Activated CD4-positive, alpha-beta T cell treated with anti-CD3 and anti-CD28 coated beads for 36 hours (primary cell): ENCODE results near the gene CCDC47. TPM values are rescaled to one million over a fixed set of nuclear protein-coding genes. Genes with fewer than 3 reads are reported as not detected.

ENCODE experiments used
- ATAC-seq: fragments of 200-7000 bp; cut with Tn5 transposase; one replicate; pipeline ENCODE4 v1.10.0; 2021; ENCODE audit warnings: mild to moderate bottlenecking, moderate library complexity
- CTCF ChIA-PET: fragments of 350-600 bp; sonication (Branson Sonifier 250); formaldehyde crosslinking; loops from one replicate; lab custom pipeline; 2021; ENCODE audit warnings: antibody characterized with exemption; lab: Charles Lee
- POLR2A ChIA-PET: fragments of 350-600 bp; sonication (Branson Sonifier 250); formaldehyde crosslinking; loops from one replicate; lab custom pipeline; 2021; ENCODE audit warnings: antibody characterized with exemption, inconsistent platforms; lab: Charles Lee
- DNase-seq: peaks from one replicate; pipeline ENCODE4 v3.0.0-alpha.2; 2020
- H3K27ac Mint-ChIP-seq: one replicate; pipeline ENCODE4 v1.8.0; 2021; ENCODE audit warnings: mixed read lengths
- H3K27me3 Mint-ChIP-seq: one replicate; pipeline ENCODE4 v1.8.0; 2021; ENCODE audit warnings: mixed read lengths
- H3K36me3 Mint-ChIP-seq: one replicate; pipeline ENCODE4 v1.8.0; 2021; ENCODE audit warnings: low read depth, mixed read lengths
- H3K4me1 Mint-ChIP-seq: one replicate; pipeline ENCODE4 v1.8.0; 2021; ENCODE audit warnings: mixed read lengths
- H3K4me3 Mint-ChIP-seq: one replicate; pipeline ENCODE4 v1.8.0; 2021; ENCODE audit warnings: mild to moderate bottlenecking, moderate library complexity, mixed read lengths
- H3K9me3 Mint-ChIP-seq: one replicate; pipeline ENCODE4 v1.8.0; 2021; ENCODE audit warnings: low read depth, mixed read lengths
- intact Hi-C, 2 experiments: fragments of 100-400 bp; cut with DNase I in 1 of 2; cut with micrococcal nuclease in 1 of 2; formaldehyde crosslinking; loops; one replicate each; pipeline versions ENCODE4 v1.14.2 to v1.15.1; 2022 to 2024; cut with DNase I, micrococcal nuclease
- total RNA-seq, 2 experiments: library from RNA; stranded (reverse); gene quantifications; one replicate each; pipeline ENCODE4 v1.2.3, GENCODE V29; 2021

The CCDC47 gene
- total RNA-seq, 2 experiments from 2014 or later: 76.9 to 82.3 TPM

- ATAC-seq (no peak), DNase-seq (no peak)
- Mint-ChIP-seq H3K4me1 (peaks cover 23% of the 10 kb centered on the region), H3K27ac (peak overlapping the region; percentile 8), H3K27me3 (no peaks in the 10 kb centered on the region), H3K4me3 (no peak overlapping the region), H3K36me3 (peaks cover 58% of the 10 kb centered on the region), H3K9me3 (no peaks in the 10 kb centered on the region)
- POLR2A ChIA-PET: interaction anchor here (0.6 to 1.8 kb wide), 2 partner anchors 11 to 69 kb away, joined by 3 to 6 read pairs; partner anchors contain the start of genes CCDC47 and DDX42
- CTCF ChIA-PET: interaction anchor here (0.6 to 2.5 kb wide), 4 partner anchors 9 to 343 kb away, joined by 4 to 11 read pairs (median 5); no protein-coding TSS in a partner anchor
- intact Hi-C loops: no loop called here
Measured at GRCh38 chr17:63762161-63763078, 11.0 kb downstream of the CCDC47 start.

GRCh38 chr17:63760771-63761539 lies 12.4 kb downstream of the CCDC47 start:
- peaks cover 64% of the 10 kb centered on the region for H3K36me3 Mint-ChIP-seq
- no peaks in the 10 kb centered on the region for H3K9me3 Mint-ChIP-seq
- intact Hi-C loops: no loop called here
- ATAC-seq (peak; percentile 53), DNase-seq (peak; percentile 48)
- H3K4me3 Mint-ChIP-seq: no peak overlapping the region
- H3K4me1 Mint-ChIP-seq: peaks cover 11% of the 10 kb centered on the region
- ChIA-PET POLR2A (interaction anchor here (0.7 kb wide), 1 partner anchor 16 kb away, joined by 5 read pairs; no protein-coding TSS in a partner anchor), CTCF (interaction anchor here (0.8 to 2.5 kb wide), 2 partner anchors 11 to 83 kb away, joined by 4 to 11 read pairs; no protein-coding TSS in a partner anchor)
- H3K27me3 Mint-ChIP-seq: no peaks in the 10 kb centered on the region
- H3K27ac Mint-ChIP-seq: peak overlapping the region; percentile 25

- Mint-ChIP-seq H3K27ac (no peak overlapping the region), H3K9me3 (no peaks in the 10 kb centered on the region), H3K36me3 (peaks cover 61% of the 10 kb centered on the region), H3K27me3 (no peaks in the 10 kb centered on the region), H3K4me1 (peaks cover 9% of the 10 kb centered on the region), H3K4me3 (no peak overlapping the region)
- ChIA-PET CTCF (no interaction called here), POLR2A (no interaction called here)
- DNase-seq (no peak), ATAC-seq (no peak)
- intact Hi-C loops: no loop called here
Measured at GRCh38 chr17:63758428-63758827, 15.0 kb downstream of the CCDC47 start.

- intact Hi-C loops: no loop called here
- no peaks in the 10 kb centered on the region for H3K9me3 Mint-ChIP-seq
- ChIA-PET CTCF (no interaction called here), POLR2A (no interaction called here)
- ATAC-seq (no peak), DNase-seq (no peak)
- peaks cover 21% of the 10 kb centered on the region for H3K4me1 Mint-ChIP-seq
- H3K27ac Mint-ChIP-seq: no peak overlapping the region
- no peaks in the 10 kb centered on the region for H3K27me3 Mint-ChIP-seq
- peaks cover 54% of the 10 kb centered on the region for H3K36me3 Mint-ChIP-seq
- no peak overlapping the region for H3K4me3 Mint-ChIP-seq
Measured at GRCh38 chr17:63754046-63754445, 19.4 kb downstream of the CCDC47 start.

- Mint-ChIP-seq H3K27me3 (no peaks in the 10 kb centered on the region), H3K4me1 (peaks cover 21% of the 10 kb centered on the region), H3K27ac (peak overlapping the region; percentile 42), H3K9me3 (no peaks in the 10 kb centered on the region), H3K36me3 (peaks cover 54% of the 10 kb centered on the region), H3K4me3 (no peak overlapping the region)
- peak; percentile 67 for ATAC-seq
- DNase-seq: no peak
- intact Hi-C loops: no loop called here
- POLR2A ChIA-PET: no interaction called here
- CTCF ChIA-PET: no interaction called here
Measured at GRCh38 chr17:63753215-63753614, 20.2 kb downstream of the CCDC47 start.

- no peak for DNase-seq
- H3K9me3 Mint-ChIP-seq: no peaks in the 10 kb centered on the region
- no peaks in the 10 kb centered on the region for H3K27me3 Mint-ChIP-seq
- no peak overlapping the region for H3K4me3 Mint-ChIP-seq
- H3K27ac Mint-ChIP-seq: no peak overlapping the region
- H3K4me1 Mint-ChIP-seq: peaks cover 21% of the 10 kb centered on the region
- peaks cover 51% of the 10 kb centered on the region for H3K36me3 Mint-ChIP-seq
- intact Hi-C loops: no loop called here
- no peak for ATAC-seq
- ChIA-PET CTCF (no interaction called here), POLR2A (interaction anchor here (1.0 kb wide), 1 partner anchor 10 kb away, joined by 5 read pairs; no protein-coding TSS in a partner anchor)
Measured at GRCh38 chr17:63752707-63753106, 20.7 kb downstream of the CCDC47 start.

GRCh38 chr17:63751806-63752205 lies 21.6 kb downstream of the CCDC47 start:
- ChIA-PET POLR2A (interaction anchor here (0.8 to 1.0 kb wide), 2 partner anchors 9 to 16 kb away, joined by 3 to 5 read pairs; no protein-coding TSS in a partner anchor), CTCF (interaction anchor here (0.7 to 0.9 kb wide), 2 partner anchors 17 to 70 kb away, joined by 3 to 4 read pairs; no protein-coding TSS in a partner anchor)
- intact Hi-C loops: loop anchor here in 1 of 2 experiments (2.0 kb wide), 1 partner anchor 17 kb away; no protein-coding TSS in a partner anchor
- Mint-ChIP-seq H3K4me3 (peak overlapping the region; percentile 50), H3K27me3 (no peaks in the 10 kb centered on the region), H3K27ac (peak overlapping the region; percentile 81), H3K4me1 (peaks cover 21% of the 10 kb centered on the region), H3K36me3 (peaks cover 50% of the 10 kb centered on the region), H3K9me3 (no peaks in the 10 kb centered on the region)
- DNase-seq: peak; percentile 48
- ATAC-seq: peak; percentile 76

- Mint-ChIP-seq H3K36me3 (peaks cover 13% of the 10 kb centered on the region), H3K27ac (peak within 1 kb of the TSS; percentile 95), H3K4me3 (peak within 1 kb of the TSS; percentile 91), H3K9me3 (no peaks in the 10 kb centered on the region), H3K4me1 (peaks cover 29% of the 10 kb centered on the region), H3K27me3 (no peaks in the 10 kb centered on the region)
- DNase-seq (peak; percentile 100), ATAC-seq (peak; percentile 94)
- CTCF ChIA-PET: interaction anchor here (1.2 to 1.7 kb wide), 7 partner anchors 9 to 335 kb away, joined by 3 to 6 read pairs (median 5); no protein-coding TSS in a partner anchor
- POLR2A ChIA-PET: interaction anchor here (0.8 to 1.5 kb wide), 5 partner anchors 10 to 86 kb away, joined by 5 to 16 read pairs (median 6); partner anchors contain the start of genes CCDC47 and DDX42
- intact Hi-C loops: loop anchor here (1.0 to 5.0 kb wide), 11 partner anchors 32 to 774 kb away; partner anchors contain the start of genes CCDC47 (in 2 of the 2), FTSJ3 (in 2 of the 2), PSMC5 (in 2 of the 2) and CEP95 (in 1 of the 2)
Measured at GRCh38 chr17:63741408-63742173, 31.8 kb downstream of the CCDC47 start, which contains the start of gene STRADA. STRADA (minus strand) TSS chr17:63741799; CDS start chr17:63728369, 13,430 bp downstream.

GRCh38 chr17:63741143-63741407 lies 32.3 kb downstream of the CCDC47 start:
- POLR2A ChIA-PET: interaction anchor here (0.6 to 1.3 kb wide), 3 partner anchors 29 to 138 kb away, joined by 3 to 5 read pairs (median 3); partner anchors contain the start of gene CCDC47
- Mint-ChIP-seq H3K27ac (peak overlapping the region; percentile 95), H3K9me3 (no peaks in the 10 kb centered on the region), H3K4me1 (peaks cover 29% of the 10 kb centered on the region), H3K36me3 (peaks cover 11% of the 10 kb centered on the region), H3K4me3 (peak overlapping the region; percentile 91), H3K27me3 (no peaks in the 10 kb centered on the region)
- intact Hi-C loops: loop anchor here (1.0 to 5.0 kb wide), 11 partner anchors 32 to 774 kb away; partner anchors contain the start of genes CCDC47 (in 2 of the 2), FTSJ3 (in 2 of the 2), PSMC5 (in 2 of the 2) and CEP95 (in 1 of the 2)
- ATAC-seq (peak; percentile 11), DNase-seq (no peak)
- CTCF ChIA-PET: interaction anchor here (1.2 to 1.7 kb wide), 3 partner anchors 16 to 39 kb away, joined by 3 to 6 read pairs (median 5); no protein-coding TSS in a partner anchor
